GM21360 (cell line): ENCODE data around the gene UEVLD.

ENCODE experiments used
- ATAC-seq: cut with Tn5 transposase; IDR thresholded peaks from one replicate; pipeline ENCODE4 v1.9.1; 2021; ENCODE audit warnings: mild to moderate bottlenecking, moderate library complexity; ENCODE audit not compliant: unreplicated experiment

UEVLD gene

GRCh38 chr11:18502352-18502751, 86.2 kb downstream of the UEVLD start:
- ATAC-seq = no peak

- ATAC-seq = no peak
Measured at GRCh38 chr11:18501629-18502028, 86.9 kb downstream of the UEVLD start.

GRCh38 chr11:18498039-18498438, 90.5 kb downstream of the UEVLD start:
- ATAC-seq = no peak

- no peak for ATAC-seq
Measured at GRCh38 chr11:18495703-18496102, 92.8 kb downstream of the UEVLD start.

GRCh38 chr11:18495271-18495670, 93.3 kb downstream of the UEVLD start:
- ATAC-seq = no peak

- ATAC-seq = no peak
Measured at GRCh38 chr11:18493310-18493709, 95.2 kb downstream of the UEVLD start.

- no peak for ATAC-seq
Measured at GRCh38 chr11:18492888-18493287, 95.6 kb downstream of the UEVLD start.

- ATAC-seq = no peak
Measured at GRCh38 chr11:18491924-18492323, 96.6 kb downstream of the UEVLD start.

- no peak for ATAC-seq
Measured at GRCh38 chr11:18490736-18491485, 97.6 kb downstream of the UEVLD start.

- ATAC-seq = no peak
Measured at GRCh38 chr11:18490319-18490718, 98.2 kb downstream of the UEVLD start.

GRCh38 chr11:18485913-18486528, 102.5 kb downstream of the UEVLD start:
- no peak for ATAC-seq
